ENCODE data around the gene BRD3OS. TPM values are rescaled to one million over a fixed set of nuclear protein-coding genes. Genes with fewer than 3 reads are reported as not detected.

Gene BRD3OS
- total and polyA plus RNA-seq, 2 experiments from 2014 or later: 18.6 to 32.3 TPM

GRCh38 chr9:134033516-134034214 lies 8.4 kb downstream of the BRD3OS start:
- no peak for DNase-seq (ENCODE audit: low read depth in 1 of 2, low spot score in 1 of 2)
- H3K27ac ChIP-seq: no peak overlapping the region
- no peaks in the 10 kb centered on the region for H3K27me3 ChIP-seq
- no peak overlapping the region for H3K4me3 ChIP-seq
- peaks cover 43% of the 10 kb centered on the region for H3K36me3 ChIP-seq
- H3K9me3 ChIP-seq (ENCODE audit: low read depth): no peaks in the 10 kb centered on the region
- H3K4me1 ChIP-seq (ENCODE audit: low read depth): no peaks in the 10 kb centered on the region
- no peak for TF ChIP-seq CTCF (IDR thresholded peaks at IDR 0.05; ENCODE audit: low read depth, low read length)

- Histone ChIP-seq H3K27me3 (no peaks in the 10 kb centered on the region), H3K36me3 (peaks cover 43% of the 10 kb centered on the region), H3K4me1 (ENCODE audit: low read depth) (no peaks in the 10 kb centered on the region), H3K27ac (no peak overlapping the region), H3K4me3 (no peak overlapping the region), H3K9me3 (ENCODE audit: low read depth) (no peaks in the 10 kb centered on the region)
- DNase-seq (ENCODE audit: low read depth in 1 of 2, low spot score in 1 of 2): no peak
- TF ChIP-seq CTCF (IDR thresholded peaks at IDR 0.05; ENCODE audit: low read depth, low read length): no peak
Measured at GRCh38 chr9:134034215-134035040, 9.1 kb downstream of the BRD3OS start.

DNA sequence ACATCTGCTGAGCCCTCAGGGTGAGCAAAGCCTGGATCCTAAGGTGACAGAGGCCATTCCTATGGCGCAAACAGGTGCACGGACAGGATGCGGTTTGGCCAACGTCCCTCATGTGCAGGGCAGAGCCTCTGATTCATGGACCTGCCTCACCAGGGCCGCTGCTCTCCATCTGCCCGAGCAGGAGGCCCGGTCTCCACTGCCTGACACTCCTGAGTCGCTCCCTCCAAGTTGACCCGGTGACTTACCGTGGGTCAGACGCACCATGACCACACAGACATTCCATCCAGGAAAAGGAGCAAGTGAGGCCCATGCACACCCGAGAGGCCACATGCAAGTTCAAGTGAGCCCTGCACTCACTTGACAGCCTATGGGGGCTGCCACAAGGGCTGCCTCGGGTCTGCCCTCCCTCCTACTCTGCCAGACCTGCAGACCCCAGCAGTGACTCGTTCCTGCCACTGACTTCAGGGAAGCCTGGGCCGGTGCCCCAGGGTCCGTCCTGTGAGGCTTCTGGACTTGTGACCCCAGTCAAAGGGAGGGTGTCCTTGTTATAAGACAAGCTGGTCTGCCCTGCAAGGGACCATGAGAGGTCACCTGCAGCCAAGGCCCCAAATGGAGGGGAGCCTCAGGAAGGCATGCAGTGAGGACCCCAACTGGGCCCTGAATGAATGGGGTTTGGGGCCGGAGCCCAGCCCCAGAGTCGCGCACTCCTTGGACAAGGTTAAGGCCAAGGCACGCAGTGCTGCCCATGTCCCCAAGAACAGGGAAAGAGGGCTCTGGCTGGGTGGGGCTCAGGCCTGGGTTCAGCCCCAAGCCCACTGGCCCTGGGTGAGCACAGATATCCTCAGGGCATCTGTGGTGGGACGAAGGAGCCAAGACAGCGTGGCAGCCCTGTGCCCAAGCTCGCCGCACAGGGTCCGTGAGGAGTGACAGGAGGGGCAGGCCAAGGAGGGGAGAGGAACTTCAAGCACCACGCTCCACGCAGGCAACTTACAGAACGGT lies 10.1 kb downstream of the BRD3OS start:
- Histone ChIP-seq H3K9me3 (ENCODE audit: low read depth) (no peaks in the 10 kb centered on the region), H3K27ac (no peak overlapping the region), H3K27me3 (no peaks in the 10 kb centered on the region), H3K4me1 (ENCODE audit: low read depth) (no peaks in the 10 kb centered on the region), H3K4me3 (no peak overlapping the region), H3K36me3 (peaks cover 45% of the 10 kb centered on the region)
- DNase-seq (ENCODE audit: low read depth in 1 of 2, low spot score in 1 of 2): no peak
- TF ChIP-seq CTCF (IDR thresholded peaks at IDR 0.05; ENCODE audit: low read depth, low read length): no peak

GRCh38 chr9:134036130-134036529 lies 10.8 kb downstream of the BRD3OS start:
- TF ChIP-seq CTCF (IDR thresholded peaks at IDR 0.05; ENCODE audit: low read depth, low read length): no peak
- H3K4me3 ChIP-seq: no peak overlapping the region
- no peaks in the 10 kb centered on the region for H3K4me1 ChIP-seq (ENCODE audit: low read depth)
- H3K27me3 ChIP-seq: no peaks in the 10 kb centered on the region
- DNase-seq (ENCODE audit: low read depth in 1 of 2, low spot score in 1 of 2): no peak
- H3K27ac ChIP-seq: no peak overlapping the region
- no peaks in the 10 kb centered on the region for H3K9me3 ChIP-seq (ENCODE audit: low read depth)
- peaks cover 52% of the 10 kb centered on the region for H3K36me3 ChIP-seq

DNA sequence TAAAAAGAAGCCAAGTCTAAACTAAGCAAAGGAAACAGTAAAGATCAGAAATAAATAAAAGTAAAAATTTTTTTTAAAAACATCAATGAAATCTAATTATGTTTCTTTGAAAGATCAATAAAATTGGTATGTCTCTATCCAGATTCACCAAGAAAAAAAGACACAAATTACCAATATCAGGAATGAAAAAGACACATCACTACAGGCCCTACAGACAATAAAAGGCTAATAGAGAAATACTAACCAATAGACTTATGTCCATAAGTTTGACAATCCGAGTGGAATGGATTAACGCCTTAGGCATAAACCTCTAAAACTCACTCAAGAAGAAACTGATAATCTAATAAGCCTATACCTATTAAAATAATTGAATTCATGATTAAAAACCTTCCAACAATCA lies 12.4 kb downstream of the BRD3OS start:
- no peak for TF ChIP-seq CTCF (IDR thresholded peaks at IDR 0.05; ENCODE audit: low read depth, low read length)
- H3K9me3 ChIP-seq (ENCODE audit: low read depth): no peaks in the 10 kb centered on the region
- H3K4me3 ChIP-seq: no peak overlapping the region
- no peaks in the 10 kb centered on the region for H3K4me1 ChIP-seq (ENCODE audit: low read depth)
- no peak for DNase-seq (ENCODE audit: low read depth in 1 of 2, low spot score in 1 of 2)
- H3K27me3 ChIP-seq: no peaks in the 10 kb centered on the region
- H3K36me3 ChIP-seq: peaks cover 49% of the 10 kb centered on the region
- no peak overlapping the region for H3K27ac ChIP-seq
